Endometrial microvascular endothelial cells (primary cell): ENCODE results near the gene IQSEC1. TPM values are rescaled to one million over a fixed set of nuclear protein-coding genes. Genes with fewer than 3 reads are reported as not detected.

Experiments
- in situ Hi-C: cut with HindIII; loops from 2 replicates; pipeline ENCODE4 v1.10.0; 2017; ENCODE audit warnings: low sequenced_read_pairs, low pct_unique_long_range_greater_than_20kb; ENCODE audit errors: inconsistent ontology term
- total RNA-seq: library from RNA; depleted of rRNA; stranded (reverse); fragments of >200 nt; gene quantifications from one replicate; pipeline ENCODE4 v1.2.3, GENCODE V29; 2015; ENCODE audit errors: inconsistent ontology term

Gene IQSEC1
- total RNA-seq, 1 donor from 2014 or later: 24.9 TPM

GRCh38 chr3:12940854-12941253, 132.4 kb downstream of the IQSEC1 start:
- in situ Hi-C loops: no loop called here

GRCh38 chr3:12939137-12939536, 134.1 kb downstream of the IQSEC1 start:
- in situ Hi-C loops: no loop called here

GRCh38 chr3:12938258-12938711, 134.9 kb downstream of the IQSEC1 start:
- in situ Hi-C loops: no loop called here

- in situ Hi-C loops: no loop called here
Observed at GRCh38 chr3:12935861-12936830, 137.1 kb downstream of the IQSEC1 start.

- in situ Hi-C loops: no loop called here
Observed at GRCh38 chr3:12935023-12935860, 138.0 kb downstream of the IQSEC1 start.

- in situ Hi-C loops: no loop called here
Observed at GRCh38 chr3:12934431-12934830, 138.8 kb downstream of the IQSEC1 start.

GRCh38 chr3:12933901-12934300, 139.3 kb downstream of the IQSEC1 start:
- in situ Hi-C loops: no loop called here

GRCh38 chr3:12932754-12933153, 140.5 kb downstream of the IQSEC1 start:
- in situ Hi-C loops: no loop called here

- in situ Hi-C loops: no loop called here
Observed at GRCh38 chr3:12932347-12932746, 140.9 kb downstream of the IQSEC1 start.

- in situ Hi-C loops: no loop called here
Observed at GRCh38 chr3:12931273-12931905, 141.8 kb downstream of the IQSEC1 start.

- in situ Hi-C loops: no loop called here
Observed at GRCh38 chr3:12929801-12930200, 143.4 kb downstream of the IQSEC1 start.

- in situ Hi-C loops: no loop called here
Observed at GRCh38 chr3:12926660-12927059, 146.6 kb downstream of the IQSEC1 start.

GRCh38 chr3:12925648-12926047, 147.6 kb downstream of the IQSEC1 start:
- in situ Hi-C loops: no loop called here

GRCh38 chr3:12924437-12924836, 148.8 kb downstream of the IQSEC1 start:
- in situ Hi-C loops: no loop called here

GRCh38 chr3:12922881-12923431, 150.3 kb downstream of the IQSEC1 start:
- in situ Hi-C loops: no loop called here

GRCh38 chr3:12922306-12922705, 150.9 kb downstream of the IQSEC1 start:
- in situ Hi-C loops: no loop called here

GRCh38 chr3:12921736-12922135, 151.5 kb downstream of the IQSEC1 start:
- in situ Hi-C loops: no loop called here

- in situ Hi-C loops: no loop called here
Observed at GRCh38 chr3:12920967-12921366, 152.3 kb downstream of the IQSEC1 start.

GRCh38 chr3:12919205-12919604, 154.0 kb downstream of the IQSEC1 start:
- in situ Hi-C loops: no loop called here
